GM12892 (cell line): ENCODE measurements around the gene TIMM10.

Experiments used
- POLR2A ChIP-seq: IDR thresholded peaks from 2 replicates; pipeline ENCODE4 v1.6.1; 2011; ENCODE audit warnings: low read depth, low read length, control low read depth
- POLR2AphosphoS5 ChIP-seq: IDR thresholded peaks from 2 replicates; pipeline ENCODE4 v1.6.1; 2011; ENCODE audit warnings: low read depth, low read length, control low read depth
- TAF1 ChIP-seq: IDR thresholded peaks from 2 replicates; pipeline ENCODE4 v1.6.1; 2011; ENCODE audit warnings: low read depth, mild to moderate bottlenecking, control low read depth, low read length, borderline replicate concordance

GRCh38 chr11:57545883-57546282 is 15.3 kb upstream of the TIMM10 start:
- no peak for TF ChIP-seq POLR2A
- TF ChIP-seq POLR2AphosphoS5, result no peak
- no peak for TF ChIP-seq TAF1
